GM21737 (cell line): ENCODE data around the gene PHC2.

Source experiments
- ATAC-seq: cut with Tn5 transposase; IDR thresholded peaks from one replicate; pipeline ENCODE4 v1.9.1; 2021; ENCODE audit warnings: mild to moderate bottlenecking, moderate library complexity; ENCODE audit not compliant: unreplicated experiment

PHC2 gene

DNA sequence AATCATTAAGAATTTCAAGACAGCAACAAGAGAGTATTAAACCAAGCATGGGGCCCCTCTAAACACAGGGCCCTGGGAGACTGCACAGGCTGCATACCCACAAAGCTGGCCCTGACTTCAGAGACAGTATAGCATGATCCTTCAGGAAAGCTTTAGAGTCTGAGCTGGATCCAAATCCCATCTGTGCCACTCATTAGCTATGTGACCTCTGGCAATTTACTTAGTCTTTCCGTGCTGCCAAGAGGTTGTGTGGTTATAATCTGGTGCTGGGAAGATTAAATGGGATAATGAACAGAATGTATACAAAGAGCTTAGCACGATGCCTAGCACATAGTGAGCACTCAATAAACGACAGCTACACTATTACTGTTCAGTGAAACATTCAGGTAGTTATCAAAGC lies 4.0 kb downstream of the PHC2 start:
- ATAC-seq, result no peak

- ATAC-seq, result no peak
Observed at GRCh38 chr1:33425900-33426299, 5.0 kb downstream of the PHC2 start.

GRCh38 chr1:33424610-33425009 lies 6.3 kb downstream of the PHC2 start:
- ATAC-seq, result no peak

DNA sequence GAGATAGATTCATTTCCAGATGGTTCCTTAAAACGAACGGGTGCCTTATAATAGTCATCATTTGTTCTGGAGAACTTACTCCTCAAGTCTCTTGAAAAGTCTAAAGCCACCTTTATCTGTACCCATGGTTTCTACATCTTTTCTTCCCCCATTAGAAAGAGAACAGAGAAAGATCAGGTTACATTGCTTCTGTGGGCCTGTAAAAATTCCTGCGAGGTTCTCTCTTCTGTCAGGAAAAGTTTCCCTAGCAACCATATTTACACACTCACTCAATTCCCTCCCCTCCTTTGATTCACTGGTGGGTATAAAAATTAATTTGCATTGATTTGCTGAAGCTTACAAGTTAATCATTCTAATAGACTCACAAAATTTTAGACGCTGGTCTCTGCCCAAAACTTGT lies 6.7 kb downstream of the PHC2 start:
- no peak for ATAC-seq

DNA sequence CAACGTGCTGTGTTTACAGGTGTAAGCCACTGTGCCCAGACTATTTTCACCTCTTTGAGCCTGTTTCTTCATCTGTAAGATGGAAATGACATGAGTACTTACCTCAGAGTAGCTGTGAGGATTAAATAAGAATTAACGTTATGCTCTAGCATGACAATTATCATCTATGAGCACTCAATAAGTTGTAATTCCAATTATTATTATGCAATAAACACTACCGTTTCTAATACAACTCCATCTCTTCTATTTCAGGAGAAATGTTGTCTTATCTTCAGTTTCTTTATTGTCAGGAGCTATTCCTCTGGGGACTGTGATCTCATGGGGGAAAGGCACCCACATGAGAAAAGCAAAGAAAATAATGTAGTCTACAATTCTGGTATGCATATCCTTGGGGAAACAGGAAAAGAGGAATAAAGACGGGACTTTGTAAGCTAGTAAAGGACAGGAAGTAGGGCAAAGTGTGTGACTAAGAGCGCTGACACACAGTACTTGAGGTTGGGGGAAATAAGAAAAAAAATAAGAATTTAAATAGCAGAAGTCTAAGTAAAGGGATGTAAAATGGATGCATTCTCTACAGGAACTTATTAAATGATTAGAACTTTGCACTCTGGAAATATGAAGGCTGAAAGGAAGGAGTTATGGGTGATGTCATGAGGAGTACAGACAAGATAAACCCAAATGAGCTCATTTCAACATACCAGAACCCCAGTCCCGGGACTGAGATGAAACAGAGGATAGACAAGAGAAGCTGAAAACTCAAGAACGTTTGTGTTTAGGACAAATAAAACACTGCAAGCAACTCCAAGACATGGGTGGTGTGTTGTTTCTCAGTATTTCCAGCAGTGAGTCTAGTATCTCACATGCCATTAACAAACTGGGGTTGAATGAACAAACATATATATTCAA lies 9.8 kb downstream of the PHC2 start:
- no peak for ATAC-seq

- no peak for ATAC-seq
Observed at GRCh38 chr1:33418811-33419210, 12.1 kb downstream of the PHC2 start.

- ATAC-seq, result no peak
Observed at GRCh38 chr1:33414879-33415278, 16.0 kb downstream of the PHC2 start.

- ATAC-seq, result no peak
Observed at GRCh38 chr1:33410091-33410701, 20.7 kb downstream of the PHC2 start.

GRCh38 chr1:33408093-33408436 lies 22.8 kb downstream of the PHC2 start:
- no peak for ATAC-seq

GRCh38 chr1:33407352-33408092 lies 23.4 kb downstream of the PHC2 start:
- ATAC-seq, result no peak

DNA sequence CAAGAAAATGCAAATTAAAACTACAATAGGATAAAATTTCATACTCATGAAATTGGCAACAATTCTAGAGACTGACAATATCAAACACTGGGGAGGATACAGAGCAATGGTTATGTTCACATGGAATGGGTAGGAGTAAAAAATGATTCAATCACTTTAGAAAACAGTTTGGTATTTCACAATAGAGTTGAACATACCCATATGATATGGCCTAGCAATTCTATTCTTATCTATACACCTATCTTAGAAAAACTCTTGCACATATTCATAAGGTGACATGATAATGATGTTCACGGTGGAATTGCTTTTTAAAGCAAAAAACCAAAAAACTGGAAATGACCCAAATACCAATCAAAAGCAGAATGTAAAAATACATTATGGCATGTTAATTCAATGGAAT lies 28.7 kb downstream of the PHC2 start:
- ATAC-seq, result no peak

GRCh38 chr1:33401471-33401870 lies 29.4 kb downstream of the PHC2 start:
- no peak for ATAC-seq

GRCh38 chr1:33400153-33400911 lies 30.6 kb downstream of the PHC2 start:
- no peak for ATAC-seq

DNA sequence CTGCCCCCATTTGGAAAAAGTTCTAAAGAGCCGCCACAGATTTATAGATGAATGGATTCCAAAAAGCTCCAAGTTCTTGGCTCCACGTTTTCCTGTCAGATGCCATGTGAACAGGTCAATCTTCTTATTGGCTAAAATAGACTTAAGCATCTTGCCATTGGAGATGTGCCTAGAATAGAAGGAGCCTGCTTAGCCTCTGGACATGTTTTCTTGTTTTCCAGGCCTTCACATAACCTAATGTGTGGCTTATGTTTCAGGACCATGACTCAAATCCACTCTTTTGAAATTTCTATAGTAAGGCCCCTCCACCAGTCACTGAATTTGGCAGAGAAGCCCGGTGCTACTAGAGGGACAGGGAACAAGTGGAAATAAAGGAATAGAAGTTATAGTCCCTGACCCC lies 31.5 kb downstream of the PHC2 start:
- no peak for ATAC-seq

GRCh38 chr1:33397994-33398393 lies 32.9 kb downstream of the PHC2 start:
- no peak for ATAC-seq

DNA sequence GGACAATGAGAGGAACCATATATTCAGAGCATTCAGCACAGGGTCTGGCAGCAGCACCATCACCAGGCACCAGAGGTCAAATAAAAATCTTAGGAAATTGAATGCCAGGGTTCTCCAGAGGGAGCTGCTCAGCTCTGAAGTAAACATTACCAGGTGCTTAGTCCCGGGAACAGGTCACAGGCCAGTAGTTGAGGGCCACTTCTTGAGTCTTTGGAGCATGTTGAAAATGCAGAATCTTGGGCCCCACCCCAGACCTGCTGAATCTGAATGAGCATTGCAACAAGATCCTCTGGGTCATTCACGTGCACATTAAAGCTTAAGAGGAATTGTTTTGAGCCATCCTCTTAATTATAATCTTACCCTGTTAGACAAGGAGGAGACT lies 33.8 kb downstream of the PHC2 start:
- no peak for ATAC-seq

- no peak for ATAC-seq
Observed at GRCh38 chr1:33396188-33397124, 34.4 kb downstream of the PHC2 start.

- no peak for ATAC-seq
Observed at GRCh38 chr1:33394770-33395169, 36.1 kb downstream of the PHC2 start.

GRCh38 chr1:33393991-33394390 lies 36.9 kb downstream of the PHC2 start:
- ATAC-seq, result no peak

DNA sequence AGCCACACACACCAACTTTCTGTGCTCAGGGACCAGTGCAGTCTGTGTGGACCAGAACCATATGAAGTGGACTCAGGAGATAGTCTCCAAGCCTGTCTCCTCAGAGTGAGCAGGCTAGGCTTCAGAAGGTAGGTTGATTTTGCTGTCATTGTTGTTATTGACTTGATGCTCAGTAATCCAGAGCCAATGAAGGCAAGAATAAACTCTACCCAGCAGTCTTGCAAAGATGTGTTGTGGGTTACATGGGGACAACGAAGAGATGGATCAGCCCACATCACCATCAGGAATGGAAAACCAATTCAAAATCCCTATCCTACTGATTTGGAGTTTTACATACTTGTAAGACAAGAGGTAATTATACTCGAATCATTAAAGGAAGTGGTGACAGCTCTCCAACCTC lies 37.4 kb downstream of the PHC2 start:
- no peak for ATAC-seq
